ENCODE results near the gene ZCCHC24.

ZCCHC24 gene

DNA sequence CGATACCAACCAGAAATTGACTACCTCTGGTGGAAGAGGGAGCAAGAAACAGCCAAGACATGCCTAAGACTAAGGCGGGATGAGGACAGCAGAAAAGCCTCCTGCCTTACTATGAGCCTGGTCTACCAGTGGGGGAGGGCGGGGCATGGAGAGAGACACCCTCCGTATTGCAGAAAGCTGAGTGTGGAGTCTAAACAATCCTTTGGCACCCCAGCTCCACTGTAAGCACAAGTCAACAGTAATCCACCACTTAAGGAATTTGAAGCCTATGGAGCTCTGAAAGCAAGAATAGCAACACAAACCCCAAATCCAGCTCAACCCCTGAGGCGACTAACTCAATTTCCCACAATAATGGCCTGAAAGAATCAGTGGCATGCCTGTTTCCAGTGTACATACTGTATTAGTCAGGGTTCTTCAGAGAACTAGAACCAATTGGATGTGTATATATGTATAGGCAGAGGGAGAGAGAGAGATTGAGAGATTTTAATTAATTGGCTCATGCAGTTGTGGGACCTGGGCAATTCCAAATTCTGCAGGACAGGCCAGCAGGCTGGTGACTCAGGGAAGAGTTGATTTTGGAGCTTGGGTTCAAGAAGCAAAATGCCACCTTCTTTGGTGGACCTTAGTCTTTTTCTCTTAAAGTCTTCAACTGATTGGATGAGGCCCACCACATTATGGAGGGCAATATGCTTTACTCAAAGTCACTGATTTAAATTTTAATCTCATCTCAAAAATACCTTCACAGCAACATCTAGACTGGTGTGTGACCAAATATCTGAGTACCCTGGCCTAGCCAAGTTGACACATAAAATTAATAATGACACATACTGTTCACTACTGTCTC, 84.7 kb downstream of the ZCCHC24 start:
- DNase-seq (ENCODE audit: low read depth): no peak

DNA sequence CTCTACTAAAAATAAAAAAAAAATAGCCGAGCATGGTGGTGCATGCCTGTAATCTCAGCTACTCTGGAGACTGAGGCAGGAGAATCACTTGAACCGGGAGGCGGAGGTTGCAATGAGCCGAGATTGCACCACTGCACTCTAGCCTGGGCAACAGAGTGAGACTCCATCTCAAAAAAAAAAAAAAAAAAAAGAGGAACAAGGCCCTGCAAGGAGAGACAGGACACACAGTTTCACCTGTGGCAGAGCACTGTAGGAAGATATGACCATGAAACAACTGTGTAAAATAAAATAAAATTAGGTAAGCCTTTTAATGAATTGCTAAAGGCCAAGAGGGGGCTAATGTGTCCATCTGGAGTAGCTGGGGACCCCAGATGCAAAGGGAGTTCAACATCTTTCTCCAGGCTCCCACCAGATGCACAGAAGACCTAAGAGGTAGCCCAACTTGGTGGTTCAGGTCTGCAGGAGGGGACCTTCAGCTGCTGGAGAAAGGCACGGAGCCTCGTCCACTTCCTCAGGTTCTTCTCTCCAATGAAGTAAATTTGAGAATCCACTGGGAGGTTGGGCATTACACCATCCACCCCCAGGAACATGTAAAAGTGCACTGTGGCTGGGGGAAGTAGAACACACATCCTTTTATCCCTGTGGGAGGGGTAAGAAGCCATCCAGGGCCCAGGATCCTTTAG, 85.5 kb downstream of the ZCCHC24 start:
- no peak for DNase-seq (ENCODE audit: low read depth)

DNA sequence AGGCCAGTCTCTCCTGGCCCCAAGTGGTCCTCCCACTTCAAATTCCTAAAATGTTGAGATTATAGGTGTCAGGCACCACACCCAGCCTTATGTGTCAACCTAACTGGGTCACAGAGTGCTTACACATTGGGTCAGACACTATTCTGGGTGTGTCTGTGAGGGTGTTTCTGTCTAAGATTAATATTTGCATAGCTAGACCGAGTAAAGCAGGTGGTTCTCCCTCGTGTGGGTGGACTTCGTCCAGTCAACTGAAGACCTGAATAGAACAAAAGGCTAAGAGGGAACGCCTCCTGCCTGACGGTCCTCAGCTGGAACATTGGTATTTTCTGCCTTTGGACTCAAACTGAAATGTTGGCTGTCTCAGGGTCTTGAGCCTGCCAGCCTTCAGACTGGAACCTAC, 86.6 kb downstream of the ZCCHC24 start:
- no peak for DNase-seq (ENCODE audit: low read depth)

DNA sequence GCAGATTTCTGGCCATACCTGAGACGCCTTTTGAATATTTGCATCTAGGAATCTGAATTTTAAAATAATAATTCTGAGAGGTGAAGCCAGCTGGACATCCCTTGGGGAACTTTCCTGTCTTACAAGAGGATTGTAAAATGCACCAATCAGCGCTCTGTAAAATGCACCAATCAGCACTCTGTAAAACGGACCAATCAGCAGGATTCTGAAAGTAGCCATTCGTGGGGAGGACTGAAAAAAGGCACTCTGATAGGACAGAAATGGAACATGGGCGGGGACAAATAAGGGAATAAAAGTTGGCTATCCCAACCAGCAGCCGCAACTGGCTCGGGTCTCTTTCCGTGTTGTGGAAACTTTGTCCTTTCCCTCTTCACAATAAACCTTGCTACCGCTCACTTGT, 88.2 kb downstream of the ZCCHC24 start:
- no peak for DNase-seq (ENCODE audit: low read depth)

DNA sequence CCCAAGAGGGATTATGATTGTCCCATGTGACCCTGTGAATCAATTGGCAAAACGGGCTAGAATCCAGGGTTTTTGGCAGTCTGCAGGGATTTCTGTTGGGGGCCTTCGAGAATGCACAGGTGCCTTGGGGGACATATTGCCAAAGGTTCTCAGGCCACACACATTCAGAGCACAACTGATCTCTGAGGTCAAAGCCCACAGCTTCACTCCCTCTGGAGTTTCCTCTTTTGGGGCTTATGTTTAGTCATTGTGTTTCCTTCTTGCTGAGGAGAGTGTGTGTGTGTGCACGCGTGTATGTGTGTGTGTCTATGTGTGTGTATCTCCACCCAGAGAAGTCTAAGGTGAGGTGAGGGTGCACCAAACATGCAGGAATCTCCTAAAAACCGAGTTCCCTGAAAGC, 89.3 kb downstream of the ZCCHC24 start:
- DNase-seq (ENCODE audit: low read depth): no peak

DNA sequence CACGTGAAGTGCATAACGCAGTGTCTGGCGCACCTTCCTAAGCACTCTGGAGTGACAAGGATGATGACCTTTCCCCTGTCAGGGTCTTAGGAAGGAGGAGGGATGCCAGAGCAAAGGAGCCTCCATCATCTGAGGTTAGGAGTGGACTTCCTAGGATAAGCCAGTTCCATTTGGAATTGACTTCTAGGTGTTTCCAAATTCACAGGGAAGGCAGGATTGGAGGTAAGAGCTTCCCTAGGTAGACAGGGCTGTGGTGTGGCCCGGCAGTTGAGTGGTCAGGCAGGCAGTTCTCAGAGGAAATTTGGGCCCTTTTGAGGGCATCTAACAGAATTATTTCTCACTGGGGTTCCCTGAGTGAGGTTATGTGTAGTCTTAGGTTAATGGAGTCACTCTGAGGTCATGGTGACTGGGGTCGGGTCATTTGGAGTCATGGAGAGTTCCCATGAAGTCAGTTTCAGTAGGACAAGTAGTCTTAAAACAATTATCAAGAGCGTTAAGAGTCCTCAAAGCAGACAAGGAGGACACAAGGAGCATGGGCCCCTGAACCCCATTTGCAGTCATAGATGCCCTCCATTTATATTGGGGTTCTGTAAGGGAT, 89.9 kb downstream of the ZCCHC24 start:
- no peak for DNase-seq (ENCODE audit: low read depth)

DNA sequence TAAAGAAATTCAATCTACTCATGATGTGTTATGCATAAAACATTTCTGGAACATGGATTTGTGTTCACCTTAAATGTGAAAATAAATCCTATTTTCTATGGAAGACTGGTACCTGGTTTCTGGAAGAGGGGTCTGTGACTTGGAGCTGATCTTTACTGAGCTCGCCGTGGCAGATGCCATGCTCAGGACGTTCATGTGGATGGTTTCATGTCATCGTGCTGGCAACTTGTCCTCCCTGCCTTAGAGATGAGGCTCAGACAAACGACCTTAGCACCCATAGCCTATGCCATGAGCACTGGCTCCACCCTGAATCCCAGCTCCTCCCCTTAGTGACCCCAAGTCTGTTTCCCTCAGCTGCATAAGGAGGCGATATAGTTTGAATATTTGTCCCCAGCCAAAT, 90.8 kb downstream of the ZCCHC24 start:
- no peak for DNase-seq (ENCODE audit: low read depth)

DNA sequence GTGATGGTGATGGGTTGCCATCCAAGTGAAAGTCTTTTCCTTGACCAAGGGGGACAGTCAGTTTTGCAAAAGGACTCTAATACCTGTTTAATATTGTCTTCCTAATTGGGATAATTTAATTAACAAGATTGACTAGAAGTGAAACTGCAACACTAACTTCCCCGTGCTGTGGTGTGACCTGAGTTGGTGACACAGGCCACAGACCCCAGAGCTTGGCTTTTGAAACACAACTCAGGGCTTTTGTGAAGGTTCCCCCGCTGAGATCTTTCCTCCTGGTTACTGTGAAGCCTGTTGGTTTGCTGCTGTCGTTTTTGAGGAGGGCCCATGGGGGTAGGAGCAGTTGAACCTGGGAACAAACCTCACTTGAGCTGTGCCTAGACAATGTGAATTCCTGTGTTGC, 91.3 kb downstream of the ZCCHC24 start:
- DNase-seq (ENCODE audit: low read depth): no peak

DNA sequence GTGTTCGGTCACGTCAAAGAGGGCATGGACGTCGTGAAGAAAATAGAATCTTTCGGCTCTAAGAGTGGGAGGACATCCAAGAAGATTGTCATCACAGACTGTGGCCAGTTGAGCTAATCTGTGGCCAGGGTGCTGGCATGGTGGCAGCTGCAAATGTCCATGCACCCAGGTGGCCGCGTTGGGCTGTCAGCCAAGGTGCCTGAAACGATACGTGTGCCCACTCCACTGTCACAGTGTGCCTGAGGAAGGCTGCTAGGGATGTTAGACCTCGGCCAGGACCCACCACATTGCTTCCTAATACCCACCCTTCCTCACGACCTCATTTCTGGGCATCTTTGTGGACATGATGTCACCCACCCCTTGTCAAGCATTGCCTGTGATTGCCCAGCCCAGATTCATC, 91.7 kb downstream of the ZCCHC24 start:
- DNase-seq (ENCODE audit: low read depth): no peak

DNA sequence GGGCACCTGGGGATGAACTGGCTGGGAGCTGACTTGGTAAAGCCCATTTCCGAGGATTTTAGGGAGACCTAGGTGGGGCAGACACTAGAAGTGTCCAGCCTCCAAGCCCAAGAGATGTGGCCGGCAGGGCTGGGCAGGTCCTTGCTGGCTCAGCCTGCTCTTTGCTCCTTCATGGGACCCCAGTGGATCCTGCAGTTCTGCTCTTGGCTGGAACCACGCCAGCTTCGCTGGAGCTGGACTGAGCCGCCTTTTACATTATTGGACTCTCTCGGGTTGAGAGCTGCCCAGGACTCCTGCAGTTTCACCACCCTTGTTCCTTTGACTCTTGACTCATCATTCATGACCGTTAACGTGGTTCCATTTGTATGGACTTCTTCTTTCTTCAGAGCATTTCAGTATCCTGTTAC, 92.4 kb downstream of the ZCCHC24 start:
- DNase-seq (ENCODE audit: low read depth): no peak

DNA sequence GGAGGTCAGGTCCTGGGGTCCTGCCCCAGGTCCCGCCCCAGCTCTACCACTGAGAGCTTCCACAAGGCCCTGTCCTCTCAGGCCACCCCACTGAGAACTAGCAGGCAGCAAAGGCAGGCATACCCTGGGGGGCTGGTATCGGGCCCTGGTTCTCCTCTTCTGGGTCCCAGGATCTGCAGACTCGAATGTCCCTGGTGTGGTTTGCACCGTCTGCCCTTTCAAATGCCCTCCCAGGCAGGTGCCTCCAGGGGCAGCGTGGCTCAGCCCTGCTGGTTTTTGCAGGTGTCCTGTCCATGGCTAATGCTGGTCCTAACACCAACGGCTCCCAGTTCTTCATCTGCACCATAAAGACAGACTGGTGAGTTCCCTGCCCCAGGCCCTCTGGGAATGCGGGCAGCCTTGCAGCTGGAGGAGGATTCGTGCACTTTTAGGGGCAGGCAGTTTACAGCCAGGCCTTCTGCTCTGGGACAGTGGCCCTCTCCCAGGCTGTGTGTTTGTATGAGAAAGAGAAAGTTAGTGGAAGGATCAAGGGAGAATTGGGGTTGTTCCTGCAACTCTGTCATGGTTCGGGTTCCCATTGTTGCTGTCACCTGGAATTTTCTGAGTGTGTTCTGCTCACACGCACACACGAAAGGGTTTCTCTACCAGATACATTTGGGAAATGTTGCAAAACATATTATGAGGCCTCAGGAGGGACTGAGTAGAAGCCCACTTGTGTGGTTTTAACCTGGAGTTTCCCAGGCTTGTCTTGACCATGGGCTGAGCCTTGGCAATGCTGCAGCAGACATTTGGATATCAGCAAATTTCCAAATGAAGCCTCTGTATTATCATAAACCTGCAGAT, 93.2 kb downstream of the ZCCHC24 start:
- DNase-seq (ENCODE audit: low read depth): no peak

DNA sequence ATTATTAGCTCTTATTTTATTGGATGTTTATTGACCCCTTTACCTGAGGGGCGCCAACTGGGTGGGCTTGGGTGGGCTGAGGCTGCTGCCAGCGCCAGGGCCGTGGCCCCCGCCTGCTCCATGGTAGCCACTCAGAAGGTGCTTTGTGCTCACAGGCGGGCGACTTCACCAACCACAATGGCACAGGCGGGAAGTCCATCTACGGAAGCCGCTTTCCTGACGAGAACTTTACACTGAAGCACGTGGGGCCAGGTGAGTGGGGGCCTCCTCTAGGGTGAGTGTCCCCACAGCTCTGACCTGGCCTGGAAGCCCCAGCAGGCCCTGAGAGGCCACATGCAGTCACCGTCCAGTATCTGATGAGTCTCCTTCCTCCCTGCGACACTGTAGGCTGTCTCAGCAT, 94.1 kb downstream of the ZCCHC24 start:
- DNase-seq (ENCODE audit: low read depth): no peak

DNA sequence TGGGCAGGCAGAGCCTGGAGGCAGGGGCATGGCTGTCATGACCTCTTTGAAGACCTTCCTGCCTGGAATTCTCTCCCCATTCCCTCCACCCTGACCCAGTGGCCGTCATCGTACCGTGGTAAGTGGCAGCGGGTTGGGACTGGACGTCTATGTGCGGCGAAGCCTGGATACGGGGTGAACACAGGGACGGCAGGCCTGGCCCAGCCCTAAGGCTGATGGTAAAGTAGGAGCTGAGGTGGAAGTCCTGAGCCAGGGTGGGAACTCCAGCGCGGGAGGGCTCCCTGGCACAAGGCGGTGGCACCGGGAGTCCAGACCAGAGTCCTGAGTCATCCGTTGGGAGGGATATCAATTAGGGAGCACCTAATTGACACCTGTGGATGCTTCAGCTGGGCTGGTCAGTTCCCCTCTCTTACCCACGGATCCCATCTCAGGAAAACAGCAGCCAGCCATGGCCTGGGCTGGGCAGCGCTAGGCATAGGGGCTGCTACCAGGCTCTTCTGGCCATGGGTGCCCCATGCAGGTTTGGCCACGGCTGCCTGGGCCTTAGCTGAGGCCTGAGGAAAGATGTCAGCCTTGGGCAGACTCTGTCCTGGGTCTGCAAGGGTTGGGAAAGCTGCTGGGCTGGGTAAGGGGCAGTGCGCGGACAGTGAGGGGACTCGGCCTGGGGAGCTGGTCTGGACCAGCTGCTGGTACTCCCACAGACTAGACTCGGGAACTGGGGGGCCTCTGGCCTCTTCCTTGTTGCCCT, 94.8 kb downstream of the ZCCHC24 start:
- DNase-seq (ENCODE audit: low read depth): no peak

DNA sequence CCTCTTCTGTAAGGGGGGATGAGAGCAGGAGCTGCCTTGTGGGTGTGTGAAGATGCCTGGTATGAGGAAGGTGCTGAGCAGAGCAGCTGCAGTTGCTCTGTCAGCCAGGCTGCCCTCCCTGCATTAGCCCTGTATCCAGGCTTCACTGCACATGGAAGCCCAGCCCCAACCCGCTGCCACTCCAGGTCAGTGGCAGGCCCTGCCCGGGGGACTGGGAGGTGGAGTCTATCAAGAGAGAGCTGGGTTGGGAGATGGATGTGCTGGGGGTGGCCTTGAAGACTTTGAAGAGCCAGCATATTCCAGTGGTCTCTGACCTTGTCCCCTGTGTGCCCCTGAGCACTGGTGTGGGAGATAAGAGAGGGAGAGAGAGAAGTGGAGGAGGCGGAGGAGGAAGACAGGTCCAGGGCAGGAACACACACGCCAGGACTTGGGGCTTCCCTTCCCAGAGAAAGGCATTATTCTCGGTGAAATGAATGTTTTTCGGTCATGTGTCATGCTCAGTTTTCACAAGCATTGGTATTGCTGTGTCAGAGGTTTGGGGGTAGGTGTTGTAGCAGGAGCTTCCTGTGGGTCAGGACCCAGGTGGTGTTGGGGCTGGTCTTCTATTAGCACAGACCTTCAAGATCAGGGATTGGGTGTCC, 95.5 kb downstream of the ZCCHC24 start:
- no peak for DNase-seq (ENCODE audit: low read depth)

DNA sequence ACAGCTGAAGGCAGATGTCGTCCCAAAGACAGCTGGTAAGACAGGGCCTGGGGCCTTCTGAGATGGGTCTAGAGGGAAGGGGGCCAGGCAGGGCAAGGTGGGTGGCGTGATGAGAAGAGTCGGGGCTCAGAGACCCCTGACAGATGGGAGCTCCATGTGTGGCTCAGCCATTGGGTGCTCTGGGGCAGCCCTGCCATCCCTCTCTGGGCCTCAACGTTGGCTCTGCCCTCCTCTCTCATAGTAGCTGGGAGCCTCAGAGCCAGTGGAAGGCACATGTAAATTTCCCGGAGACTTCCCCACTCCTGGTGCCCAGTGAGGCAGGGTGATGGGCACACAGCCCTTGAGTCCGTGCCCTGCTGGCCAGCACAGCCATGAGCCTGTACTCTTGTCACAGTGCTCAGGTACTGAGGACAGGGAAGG, 96.3 kb downstream of the ZCCHC24 start:
- DNase-seq (ENCODE audit: low read depth): no peak

DNA sequence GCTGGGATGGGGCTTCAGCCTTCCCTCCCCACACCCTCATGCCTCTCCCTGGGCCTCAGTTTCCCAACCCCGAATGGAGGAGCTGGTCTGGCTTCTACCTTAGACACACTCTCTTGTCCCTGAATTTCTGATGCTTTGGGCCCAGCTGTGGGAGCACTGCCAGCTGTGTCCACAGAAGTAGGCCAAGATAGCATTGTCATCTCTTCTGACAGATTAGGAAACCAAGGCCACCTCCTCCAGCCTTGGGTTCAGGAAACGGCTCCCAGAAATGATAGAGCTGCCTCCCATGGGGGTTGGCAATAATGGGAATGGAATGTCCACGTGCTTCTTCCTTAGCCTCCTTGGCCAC, 96.8 kb downstream of the ZCCHC24 start:
- no peak for DNase-seq (ENCODE audit: low read depth)

DNA sequence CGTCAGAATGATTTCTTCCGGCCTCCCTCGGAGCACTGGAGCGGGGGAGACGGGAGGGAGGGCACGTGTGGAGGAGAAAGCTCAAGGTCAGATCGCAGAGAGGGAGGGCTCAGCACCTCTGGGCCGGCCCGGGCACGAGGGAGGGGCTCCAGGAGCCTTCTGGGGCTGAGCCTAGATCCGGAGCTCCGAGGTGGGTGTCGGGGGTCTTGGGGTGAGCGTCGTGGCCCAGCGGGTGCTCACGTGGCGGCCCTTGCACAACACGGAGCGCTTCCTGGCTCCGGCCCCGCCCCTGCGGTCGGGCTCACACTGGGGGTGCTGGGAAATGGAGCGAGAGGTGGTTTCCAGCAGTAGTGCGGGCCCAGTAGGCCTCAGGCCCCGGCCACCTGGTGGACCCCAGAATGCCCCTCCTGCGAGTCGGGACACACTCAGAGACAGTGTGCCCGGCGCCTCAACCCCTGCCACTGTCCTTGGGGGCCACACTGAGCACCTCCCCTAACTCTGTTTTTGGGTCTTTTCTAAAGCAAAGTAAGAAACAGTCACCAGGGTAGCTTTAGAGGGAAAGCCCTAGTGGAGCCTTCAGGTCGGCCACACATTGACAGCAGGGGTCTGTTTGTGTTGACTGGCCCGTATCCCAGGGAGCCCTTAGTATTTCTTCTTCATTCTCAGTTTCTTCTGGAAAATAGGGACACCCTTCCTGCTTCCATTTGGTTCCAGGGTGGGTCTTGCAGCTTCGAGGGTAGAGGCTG, 97.4 kb downstream of the ZCCHC24 start:
- DNase-seq (ENCODE audit: low read depth): peak; percentile 53

DNA sequence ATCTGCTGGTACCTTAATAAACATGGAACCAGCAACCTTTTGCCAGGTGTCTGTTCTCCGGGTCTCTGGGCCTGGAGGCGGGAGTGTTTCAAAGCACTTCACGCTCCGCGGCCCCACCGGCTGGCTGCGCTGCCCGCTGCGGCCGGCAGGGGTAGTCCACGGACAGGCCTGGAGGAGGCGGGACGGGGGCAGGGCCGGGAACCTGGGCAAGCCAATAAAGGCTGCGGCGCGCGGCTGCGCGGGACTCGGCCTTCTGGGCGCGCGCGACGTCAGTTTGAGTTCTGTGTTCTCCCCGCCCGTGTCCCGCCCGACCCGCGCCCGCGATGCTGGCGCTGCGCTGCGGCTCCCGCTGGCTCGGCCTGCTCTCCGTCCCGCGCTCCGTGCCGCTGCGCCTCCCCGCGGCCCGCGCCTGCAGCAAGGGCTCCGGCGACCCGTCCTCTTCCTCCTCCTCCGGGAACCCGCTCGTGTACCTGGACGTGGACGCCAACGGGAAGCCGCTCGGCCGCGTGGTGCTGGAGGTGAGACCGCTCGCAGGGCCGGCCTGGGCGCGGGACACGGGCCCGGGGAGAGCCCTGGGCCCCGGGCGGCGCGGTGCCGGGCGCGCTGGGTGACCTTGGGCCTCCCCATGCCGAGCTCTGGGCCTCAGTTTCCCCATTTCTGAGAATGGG, 98.1 kb downstream of the ZCCHC24 start, which contains the start of gene PPIF:
PPIF (plus strand) TSS at position 244 of the 668 bp plus-strand sequence; CDS start at position 324, 80 bp downstream.
- peak; percentile 90 for DNase-seq (ENCODE audit: low read depth)

DNA sequence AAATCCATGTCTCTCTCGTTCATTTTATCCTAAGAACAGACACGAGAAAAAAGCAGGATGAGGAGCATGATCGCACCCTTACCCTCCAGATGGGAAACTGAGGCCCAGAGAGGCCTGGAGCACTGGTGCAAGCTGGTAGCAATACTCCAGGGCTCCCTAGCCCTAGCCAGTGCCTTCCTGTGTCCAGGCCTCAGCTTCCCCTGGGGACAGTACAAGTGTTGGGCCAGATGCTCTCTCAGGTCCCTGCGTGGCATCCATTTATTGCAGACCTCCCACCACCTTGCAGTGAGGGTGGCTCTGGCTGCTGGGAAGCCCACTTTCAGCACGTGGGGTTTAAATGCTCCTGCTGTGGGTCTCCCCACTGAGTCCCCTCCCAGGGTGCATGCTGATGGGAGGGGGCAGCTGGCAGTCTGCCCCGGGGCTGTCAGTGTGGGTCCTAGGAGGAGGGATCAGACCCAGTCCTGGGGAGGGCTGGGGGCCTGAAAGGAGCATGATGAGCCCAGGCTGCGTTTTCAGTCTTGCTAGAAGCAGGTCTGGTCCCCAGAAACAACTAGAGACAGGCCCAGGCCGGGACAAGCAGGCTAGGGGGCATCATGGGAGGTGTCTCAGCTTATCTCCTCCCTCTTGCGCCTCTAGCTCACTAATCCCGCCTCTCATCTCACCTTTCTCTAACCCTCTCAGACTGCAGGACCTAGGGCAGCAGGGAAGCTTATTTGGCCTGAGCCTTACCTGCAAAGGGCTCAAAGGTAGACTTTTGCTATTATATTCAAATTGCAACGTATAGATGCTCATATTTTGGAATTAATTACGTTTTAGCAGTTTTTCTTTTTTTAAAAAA, 98.8 kb downstream of the ZCCHC24 start:
- DNase-seq (ENCODE audit: low read depth): no peak

Data from activated T-helper 1 cell treated with Interleukin-2 at 50 U/mL for 16 hours (primary cell).